HCT116 (cell line): ENCODE measurements around the gene DACT3.

ENCODE experiments used
- CTCF ChIP-seq, 3 experiments: fragments of 200-600 bp in 1 of 3; sonication (generic) in 1 of 3; IDR thresholded peaks in 2 of 3; conservative IDR thresholded peaks in 1 of 3; 2 replicates each; pipeline ENCODE4 v1.5.1; 2012 to 2017; ENCODE audit warnings: low read depth in 2 of 3, low read length in 2 of 3, antibody characterized with exemption in 1 of 3, borderline replicate concordance in 1 of 3, control low read depth in 1 of 3, mild to moderate bottlenecking in 1 of 3, mixed read lengths in 1 of 3, mixed run types in 1 of 3, moderate library complexity in 1 of 3; ENCODE audit not compliant: insufficient read depth in 1 of 3
- EZH2 ChIP-seq: fragments of 200-600 bp; sonication (generic); IDR thresholded peaks from 2 replicates; pipeline ENCODE4 v1.6.1; 2017; ENCODE audit warnings: antibody characterized with exemption, mixed run types
- POLR2A ChIP-seq: IDR thresholded peaks from 2 replicates; pipeline ENCODE4 v1.7.0; 2011; ENCODE audit warnings: borderline replicate concordance; ENCODE audit not compliant: insufficient read depth, insufficient read length; ENCODE audit errors: extremely low read depth
- SIN3A ChIP-seq: IDR thresholded peaks from 2 replicates; pipeline ENCODE4 v1.6.1; 2012; ENCODE audit warnings: low read depth
- SRF ChIP-seq: IDR thresholded peaks from 2 replicates; pipeline ENCODE4 v1.6.1; 2012; ENCODE audit warnings: low read depth
- ZFX ChIP-seq: fragments of 450-650 bp; IDR thresholded peaks from 2 replicates; pipeline ENCODE4 v1.6.1; 2017

- TF ChIP-seq POLR2A (no peak), EZH2 (no peak), SRF (no peak), CTCF (IDR thresholded peaks at IDR 0.05 in 2 of 3, conservative IDR thresholded peaks at IDR 0.05 in 1 of 3; ENCODE audit: borderline replicate concordance in 1 of 3, insufficient read depth in 1 of 3, low read depth in 2 of 3, low read length in 2 of 3) (no peak), SIN3A (peak; percentile 36; the same call in 1 of the 2 replicates), ZFX (no peak)
These were observed 50.6 kb downstream of the DACT3 start for GRCh38 chr19:46610413-46610775.
